Lung (tissue), 12 donors: ENCODE measurements around the gene GUCY2D. TPM values are rescaled to one million over a fixed set of nuclear protein-coding genes. Genes with fewer than 3 reads are reported as not detected.

ENCODE experiments used
- ATAC-seq: fragments of 200-7000 bp; cut with Tn5 transposase; one replicate; pipeline ENCODE4 v1.9.1; 2020; ENCODE audit warnings: moderate number of reproducible peaks; ENCODE audit not compliant: insufficient read depth, low FRiP score
- DNase-seq, 3 donors: peaks; one replicate each; pipeline ENCODE4 v3.0.0-alpha.2; 2013 to 2017
- H3K27ac ChIP-seq, 2 donors: one replicate each; pipeline ENCODE4 v1.5.1; 2013; ENCODE audit warnings: mild to moderate bottlenecking in 2 of 2, moderate library complexity in 2 of 2, control low read depth in 1 of 2, inconsistent platforms in 1 of 2, low read depth in 1 of 2, low read length in 1 of 2
- H3K27me3 ChIP-seq, 3 donors: one replicate each; pipeline ENCODE4 v1.5.1; 2013; ENCODE audit warnings: low read length in 2 of 3; ENCODE audit not compliant: control insufficient read depth in 3 of 3, insufficient read depth in 3 of 3
- H3K36me3 ChIP-seq, 4 donors: one replicate each; pipeline ENCODE4 v1.5.1; 2013; ENCODE audit warnings: low read length in 4 of 4, mild to moderate bottlenecking in 1 of 4, moderate library complexity in 1 of 4; ENCODE audit not compliant: control insufficient read depth in 4 of 4, insufficient read depth in 4 of 4
- H3K4me1 ChIP-seq, 5 donors: one replicate each; pipeline ENCODE4 v1.5.1; 2013; ENCODE audit warnings: low read length in 5 of 5, mild to moderate bottlenecking in 2 of 5, moderate library complexity in 1 of 5; ENCODE audit not compliant: control insufficient read depth in 5 of 5, insufficient read depth in 5 of 5
- H3K4me3 ChIP-seq: one replicate; pipeline ENCODE4 v1.5.1; 2013; ENCODE audit warnings: mild to moderate bottlenecking, control low read depth, moderate library complexity
- H3K9ac ChIP-seq, 2 donors: one replicate each; pipeline ENCODE4 v1.5.1; 2013; ENCODE audit warnings: low read length in 2 of 2, control low read depth in 1 of 2; ENCODE audit not compliant: insufficient read depth in 1 of 2
- H3K9me3 ChIP-seq, 4 donors: one replicate each; pipeline ENCODE4 v1.5.1; 2013; ENCODE audit warnings: low read length in 3 of 4, mild to moderate bottlenecking in 1 of 4, moderate library complexity in 1 of 4; ENCODE audit not compliant: control insufficient read depth in 4 of 4, insufficient read depth in 3 of 4
- CTCF ChIP-seq: IDR thresholded peaks from 2 replicates; pipeline ENCODE4 v1.5.1; 2012; ENCODE audit warnings: mild to moderate bottlenecking; ENCODE audit errors: control extremely low read depth, extremely low read depth
- WGBS, 2 donors: extraction: QIAGEN DNeasy Blood & Tissue Kit; methylation state at CpG; one replicate each; pipeline ENCODE4 v1.1.7; 2013; 5-methylcytosine and 5-hydroxymethylcytosine counted together
- polyA plus RNA-seq, 2 donors: library from polyadenylated mRNA; stranded (reverse); fragments of 200-250 nt; gene quantifications; one replicate each; pipeline ENCODE4 v1.2.1, GENCODE V29; 2013
- total RNA-seq, 2 donors: library from RNA; depleted of rRNA in 1 of 2; stranded (reverse); fragments of >200 nt in 1 of 2; gene quantifications; one replicate each; pipeline ENCODE4 v1.2.1, GENCODE V29; 2014 to 2021
- donor health status: control.
- donor health status: control.
- donor health status: Bipolar disorder and iron deficiency.
- donor health status: healthy.
- donor health status: DM: yes; HTN: yes; CAD: no.

GUCY2D gene
- total and polyA plus RNA-seq, 4 donors: 0.20 to 1.8 (median 0.39) TPM

DNA sequence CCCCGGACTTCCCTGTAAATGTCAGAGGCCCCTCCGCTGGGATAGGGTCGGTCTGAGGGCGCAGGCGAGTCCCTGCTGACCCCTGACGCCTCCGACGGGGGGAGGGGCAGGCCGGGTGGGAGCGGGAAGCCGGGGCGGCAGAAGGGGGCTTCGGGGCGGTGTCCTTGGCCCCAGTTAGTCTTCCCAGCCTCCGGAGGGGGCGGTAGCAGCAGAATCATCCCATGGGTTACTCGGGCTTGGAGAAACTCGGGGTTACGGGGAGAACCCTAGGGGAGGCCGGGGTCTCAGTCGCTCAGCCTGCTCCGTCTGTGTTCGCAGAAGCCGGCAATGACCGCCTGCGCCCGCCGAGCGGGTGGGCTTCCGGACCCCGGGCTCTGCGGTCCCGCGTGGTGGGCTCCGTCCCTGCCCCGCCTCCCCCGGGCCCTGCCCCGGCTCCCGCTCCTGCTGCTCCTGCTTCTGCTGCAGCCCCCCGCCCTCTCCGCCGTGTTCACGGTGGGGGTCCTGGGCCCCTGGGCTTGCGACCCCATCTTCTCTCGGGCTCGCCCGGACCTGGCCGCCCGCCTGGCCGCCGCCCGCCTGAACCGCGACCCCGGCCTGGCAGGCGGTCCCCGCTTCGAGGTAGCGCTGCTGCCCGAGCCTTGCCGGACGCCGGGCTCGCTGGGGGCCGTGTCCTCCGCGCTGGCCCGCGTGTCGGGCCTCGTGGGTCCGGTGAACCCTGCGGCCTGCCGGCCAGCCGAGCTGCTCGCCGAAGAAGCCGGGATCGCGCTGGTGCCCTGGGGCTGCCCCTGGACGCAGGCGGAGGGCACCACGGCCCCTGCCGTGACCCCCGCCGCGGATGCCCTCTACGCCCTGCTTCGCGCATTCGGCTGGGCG lies 542 bp downstream of the GUCY2D start:
- 12 to 24% methylated on average over 74 to 92 of the region's 92 CpGs for WGBS, 2 donors
- Histone ChIP-seq H3K9me3 (peaks cover 0 to 5% (median 0%) of the 10 kb centered on the region in 4 donors), H3K36me3 (no peaks in the 10 kb centered on the region), H3K9ac (no peak overlapping the region), H3K27me3 (peaks cover 0 to 47% (median 43%) of the 10 kb centered on the region in 3 donors), H3K4me1 (peaks cover 0 to 15% (median 4%) of the 10 kb centered on the region in 5 donors), H3K4me3 (no peak overlapping the region), H3K27ac (no peak overlapping the region)
- TF ChIP-seq CTCF: no peak
- no peak for DNase-seq
- ATAC-seq: peak; percentile 35

DNA sequence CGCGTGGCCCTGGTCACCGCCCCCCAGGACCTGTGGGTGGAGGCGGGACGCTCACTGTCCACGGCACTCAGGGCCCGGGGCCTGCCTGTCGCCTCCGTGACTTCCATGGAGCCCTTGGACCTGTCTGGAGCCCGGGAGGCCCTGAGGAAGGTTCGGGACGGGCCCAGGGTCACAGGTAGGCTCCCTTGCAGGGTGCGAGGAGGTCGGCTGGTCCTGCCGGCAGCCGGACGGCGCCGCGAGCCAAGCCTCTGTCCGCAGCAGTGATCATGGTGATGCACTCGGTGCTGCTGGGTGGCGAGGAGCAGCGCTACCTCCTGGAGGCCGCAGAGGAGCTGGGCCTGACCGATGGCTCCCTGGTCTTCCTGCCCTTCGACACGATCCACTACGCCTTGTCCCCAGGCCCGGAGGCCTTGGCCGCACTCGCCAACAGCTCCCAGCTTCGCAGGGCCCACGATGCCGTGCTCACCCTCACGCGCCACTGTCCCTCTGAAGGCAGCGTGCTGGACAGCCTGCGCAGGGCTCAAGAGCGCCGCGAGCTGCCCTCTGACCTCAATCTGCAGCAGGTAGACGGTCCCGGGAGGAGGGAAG lies 1.3 kb downstream of the GUCY2D start:
- Histone ChIP-seq H3K9ac (no peak overlapping the region), H3K4me1 (peaks cover 0 to 15% (median 4%) of the 10 kb centered on the region in 5 donors), H3K36me3 (no peaks in the 10 kb centered on the region), H3K27me3 (peaks cover 0 to 47% (median 43%) of the 10 kb centered on the region in 3 donors), H3K27ac (no peak overlapping the region), H3K4me3 (no peak overlapping the region), H3K9me3 (peaks cover 0 to 5% (median 0%) of the 10 kb centered on the region in 4 donors)
- 55 to 72% methylated on average over 43 to 44 of the region's 44 CpGs for WGBS, 2 donors
- DNase-seq (no peak), ATAC-seq (no peak)
- no peak for TF ChIP-seq CTCF

- no peak for TF ChIP-seq CTCF
- Histone ChIP-seq H3K36me3 (no peaks in the 10 kb centered on the region), H3K27ac (no peak overlapping the region), H3K9ac (no peak overlapping the region), H3K27me3 (peaks cover 0 to 43% (median 43%) of the 10 kb centered on the region in 3 donors), H3K9me3 (peaks cover 0 to 5% (median 0%) of the 10 kb centered on the region in 4 donors), H3K4me3 (no peak overlapping the region), H3K4me1 (peaks cover 0 to 15% (median 4%) of the 10 kb centered on the region in 5 donors)
- 83 to 95% methylated on average over 6 of the region's 6 CpGs for WGBS, 2 donors
- no peak for ATAC-seq
- no peak for DNase-seq
These were observed 2.5 kb downstream of the GUCY2D start for GRCh38 chr17:8004899-8005298.
